Measurements from ENCODE around the gene HLF.

The HLF gene

GRCh38 chr17:55340686-55341085, 75.9 kb downstream of the HLF start:
- H3K79me1 ChIP-seq (ENCODE audit: low read length), result no peaks in the 10 kb centered on the region
- no peak overlapping the region for H2BK12ac ChIP-seq (ENCODE audit: low read length)
- no peak overlapping the region for H3K4me2 ChIP-seq (ENCODE audit: low read length)
- no peak overlapping the region for H2BK5ac ChIP-seq (ENCODE audit: low read depth, low read length, poor library complexity)
- H3K4ac ChIP-seq (ENCODE audit: low read depth, low read length), result no peak overlapping the region
- no peak overlapping the region for H3K27ac ChIP-seq (ENCODE audit: low read depth, low read length)
- no peak overlapping the region for H2BK120ac ChIP-seq (ENCODE audit: insufficient read depth, low read length, poor library complexity)
- H4K12ac ChIP-seq (ENCODE audit: low read depth, low read length), result no peak overlapping the region
- H3K14ac ChIP-seq (ENCODE audit: low read length), result no peak overlapping the region
- no peak overlapping the region for H4K8ac ChIP-seq (ENCODE audit: low read depth, low read length)
- WGBS (ENCODE audit: extremely low coverage, insufficient coverage, insufficient read length), result no CpG with 5 or more reads among the region's 3 CpGs
- peaks cover 5 to 7% of the 10 kb centered on the region in 2 experiments for H3K4me1 ChIP-seq (ENCODE audit: control insufficient read depth in 1 of 2, insufficient read depth in 2 of 2, low read length in 2 of 2)
- no peak overlapping the region for H2AK5ac ChIP-seq (ENCODE audit: low read length)
- H3K9me3 ChIP-seq (ENCODE audit: insufficient read depth, low read depth, low read length), result peaks cover 1% of the 10 kb centered on the region
- no peak overlapping the region for H2AFZ ChIP-seq (ENCODE audit: insufficient read depth, low read length, poor library complexity)
- no peaks in the 10 kb centered on the region for H3K79me2 ChIP-seq (ENCODE audit: control insufficient read depth, insufficient read depth, low read length, poor library complexity)
- H3K4me3 ChIP-seq (ENCODE audit: low read depth, low read length), result no peak overlapping the region
- H3K9ac ChIP-seq (ENCODE audit: low read length), result no peak overlapping the region
- no peak for DNase-seq
- no peak overlapping the region for H4K91ac ChIP-seq (ENCODE audit: low read depth, low read length)
- no peak overlapping the region for H3K23ac ChIP-seq (ENCODE audit: low read length)
- no peaks in the 10 kb centered on the region for H3K27me3 ChIP-seq (ENCODE audit: insufficient read depth, low read length)
- no peaks in the 10 kb centered on the region for H3K36me3 ChIP-seq (ENCODE audit: control insufficient read depth in 1 of 2, insufficient read depth in 2 of 2, low read length in 2 of 2)
- no peak overlapping the region for H3K18ac ChIP-seq (ENCODE audit: low read length)

GRCh38 chr17:55341432-55341831, 76.7 kb downstream of the HLF start:
- no peak overlapping the region for H2BK120ac ChIP-seq (ENCODE audit: insufficient read depth, low read length, poor library complexity)
- peaks cover 5 to 7% of the 10 kb centered on the region in 2 experiments for H3K4me1 ChIP-seq (ENCODE audit: control insufficient read depth in 1 of 2, insufficient read depth in 2 of 2, low read length in 2 of 2)
- WGBS (ENCODE audit: extremely low coverage, insufficient coverage, insufficient read length), result no CpG with 5 or more reads among the region's 5 CpGs
- no peak overlapping the region for H4K8ac ChIP-seq (ENCODE audit: low read depth, low read length)
- H3K27ac ChIP-seq (ENCODE audit: low read depth, low read length), result no peak overlapping the region
- H3K14ac ChIP-seq (ENCODE audit: low read length), result no peak overlapping the region
- peaks cover 1% of the 10 kb centered on the region for H3K9me3 ChIP-seq (ENCODE audit: insufficient read depth, low read depth, low read length)
- no peak overlapping the region for H2AK5ac ChIP-seq (ENCODE audit: low read length)
- no peaks in the 10 kb centered on the region for H3K36me3 ChIP-seq (ENCODE audit: control insufficient read depth in 1 of 2, insufficient read depth in 2 of 2, low read length in 2 of 2)
- no peak overlapping the region for H3K9ac ChIP-seq (ENCODE audit: low read length)
- H3K79me1 ChIP-seq (ENCODE audit: low read length), result no peaks in the 10 kb centered on the region
- H2AFZ ChIP-seq (ENCODE audit: insufficient read depth, low read length, poor library complexity), result no peak overlapping the region
- no peak overlapping the region for H2BK5ac ChIP-seq (ENCODE audit: low read depth, low read length, poor library complexity)
- no peaks in the 10 kb centered on the region for H3K79me2 ChIP-seq (ENCODE audit: control insufficient read depth, insufficient read depth, low read length, poor library complexity)
- H3K18ac ChIP-seq (ENCODE audit: low read length), result no peak overlapping the region
- DNase-seq, result no peak
- no peak overlapping the region for H3K4ac ChIP-seq (ENCODE audit: low read depth, low read length)
- no peaks in the 10 kb centered on the region for H3K27me3 ChIP-seq (ENCODE audit: insufficient read depth, low read length)
- H3K4me2 ChIP-seq (ENCODE audit: low read length), result no peak overlapping the region
- no peak overlapping the region for H3K23ac ChIP-seq (ENCODE audit: low read length)
- H3K4me3 ChIP-seq (ENCODE audit: low read depth, low read length), result no peak overlapping the region
- H4K12ac ChIP-seq (ENCODE audit: low read depth, low read length), result no peak overlapping the region
- no peak overlapping the region for H2BK12ac ChIP-seq (ENCODE audit: low read length)
- H4K91ac ChIP-seq (ENCODE audit: low read depth, low read length), result no peak overlapping the region

- Histone ChIP-seq H3K23ac (ENCODE audit: low read length) (no peak overlapping the region), H2BK120ac (ENCODE audit: insufficient read depth, low read length, poor library complexity) (no peak overlapping the region), H3K14ac (ENCODE audit: low read length) (no peak overlapping the region), H3K9ac (ENCODE audit: low read length) (no peak overlapping the region), H4K91ac (ENCODE audit: low read depth, low read length) (no peak overlapping the region), H4K8ac (ENCODE audit: low read depth, low read length) (no peak overlapping the region), H3K18ac (ENCODE audit: low read length) (no peak overlapping the region), H2AFZ (ENCODE audit: insufficient read depth, low read length, poor library complexity) (no peak overlapping the region), H3K79me1 (ENCODE audit: low read length) (no peaks in the 10 kb centered on the region), H3K36me3 (ENCODE audit: control insufficient read depth in 1 of 2, insufficient read depth in 2 of 2, low read length in 2 of 2) (no peaks in the 10 kb centered on the region), H3K4me1 (ENCODE audit: control insufficient read depth in 1 of 2, insufficient read depth in 2 of 2, low read length in 2 of 2) (peaks cover 5 to 7% of the 10 kb centered on the region in 2 experiments), H3K79me2 (ENCODE audit: control insufficient read depth, insufficient read depth, low read length, poor library complexity) (no peaks in the 10 kb centered on the region), H3K4ac (ENCODE audit: low read depth, low read length) (no peak overlapping the region), H3K4me3 (ENCODE audit: low read depth, low read length) (no peak overlapping the region), H3K27me3 (ENCODE audit: insufficient read depth, low read length) (no peaks in the 10 kb centered on the region), H2BK12ac (ENCODE audit: low read length) (no peak overlapping the region), H3K27ac (ENCODE audit: low read depth, low read length) (no peak overlapping the region), H2AK5ac (ENCODE audit: low read length) (no peak overlapping the region), H2BK5ac (ENCODE audit: low read depth, low read length, poor library complexity) (no peak overlapping the region), H3K4me2 (ENCODE audit: low read length) (no peak overlapping the region), H4K12ac (ENCODE audit: low read depth, low read length) (no peak overlapping the region), H3K9me3 (ENCODE audit: insufficient read depth, low read depth, low read length) (peaks cover 1% of the 10 kb centered on the region)
- DNase-seq, result no peak
- no CpG with 5 or more reads among the region's 6 CpGs for WGBS (ENCODE audit: extremely low coverage, insufficient coverage, insufficient read length)
These were observed 78.2 kb downstream of the HLF start for GRCh38 chr17:55342800-55343585.

- H3K9ac ChIP-seq (ENCODE audit: low read length), result no peak overlapping the region
- H4K91ac ChIP-seq (ENCODE audit: low read depth, low read length), result no peak overlapping the region
- H3K4ac ChIP-seq (ENCODE audit: low read depth, low read length), result no peak overlapping the region
- peaks cover 5 to 7% of the 10 kb centered on the region in 2 experiments for H3K4me1 ChIP-seq (ENCODE audit: control insufficient read depth in 1 of 2, insufficient read depth in 2 of 2, low read length in 2 of 2)
- no peak overlapping the region for H3K14ac ChIP-seq (ENCODE audit: low read length)
- no peak overlapping the region for H3K4me2 ChIP-seq (ENCODE audit: low read length)
- H3K4me3 ChIP-seq (ENCODE audit: low read depth, low read length), result no peak overlapping the region
- no peak overlapping the region for H4K8ac ChIP-seq (ENCODE audit: low read depth, low read length)
- no peak overlapping the region for H3K27ac ChIP-seq (ENCODE audit: low read depth, low read length)
- H3K79me2 ChIP-seq (ENCODE audit: control insufficient read depth, insufficient read depth, low read length, poor library complexity), result no peaks in the 10 kb centered on the region
- no peak overlapping the region for H4K12ac ChIP-seq (ENCODE audit: low read depth, low read length)
- no peaks in the 10 kb centered on the region for H3K79me1 ChIP-seq (ENCODE audit: low read length)
- no peak overlapping the region for H2BK12ac ChIP-seq (ENCODE audit: low read length)
- H3K18ac ChIP-seq (ENCODE audit: low read length), result no peak overlapping the region
- H3K23ac ChIP-seq (ENCODE audit: low read length), result no peak overlapping the region
- peaks cover 1% of the 10 kb centered on the region for H3K9me3 ChIP-seq (ENCODE audit: insufficient read depth, low read depth, low read length)
- WGBS (ENCODE audit: extremely low coverage, insufficient coverage, insufficient read length), result no CpG with 5 or more reads among the region's 4 CpGs
- DNase-seq, result no peak
- no peak overlapping the region for H2AK5ac ChIP-seq (ENCODE audit: low read length)
- H3K27me3 ChIP-seq (ENCODE audit: insufficient read depth, low read length), result no peaks in the 10 kb centered on the region
- H2BK5ac ChIP-seq (ENCODE audit: low read depth, low read length, poor library complexity), result no peak overlapping the region
- H2BK120ac ChIP-seq (ENCODE audit: insufficient read depth, low read length, poor library complexity), result no peak overlapping the region
- no peak overlapping the region for H2AFZ ChIP-seq (ENCODE audit: insufficient read depth, low read length, poor library complexity)
- no peaks in the 10 kb centered on the region for H3K36me3 ChIP-seq (ENCODE audit: control insufficient read depth in 1 of 2, insufficient read depth in 2 of 2, low read length in 2 of 2)
These were observed 79.2 kb downstream of the HLF start for GRCh38 chr17:55343900-55344513.

All from trophoblast cell (in vitro differentiated cells and primary cell).